Left ventricle myocardium inferior (tissue), 1 donor: ENCODE measurements around the gene NHS. TPM values are rescaled to one million over a fixed set of nuclear protein-coding genes. Genes with fewer than 3 reads are reported as not detected.

Experiments used
- DNase-seq: peaks from one replicate; pipeline ENCODE4 v3.0.0-alpha.2; 2020
- H3K27ac ChIP-seq: fragments of 200-600 bp; replicated peaks from 2 replicates; pipeline ENCODE4 v1.8.0; 2021
- H3K27me3 ChIP-seq: fragments of 200-600 bp; 2 replicates; pipeline ENCODE4 v1.8.0; 2021; ENCODE audit warnings: low read depth
- H3K36me3 ChIP-seq: fragments of 200-600 bp; 2 replicates; pipeline ENCODE4 v1.8.0; 2021
- H3K4me1 ChIP-seq: fragments of 200-600 bp; 2 replicates; pipeline ENCODE4 v1.8.0; 2021
- H3K4me3 ChIP-seq: fragments of 200-600 bp; 2 replicates; pipeline ENCODE4 v1.8.0; 2021; ENCODE audit warnings: mild to moderate bottlenecking, moderate library complexity
- H3K9me3 ChIP-seq: fragments of 200-600 bp; replicated peaks from 2 replicates; pipeline ENCODE4 v1.8.0; 2021
- CTCF ChIP-seq: fragments of 200-600 bp; IDR thresholded peaks from 2 replicates; pipeline ENCODE4 v1.8.0; 2021; ENCODE audit warnings: antibody characterized with exemption, mild to moderate bottlenecking, borderline replicate concordance
- intact Hi-C: fragments of 100-400 bp; cut with micrococcal nuclease; formaldehyde crosslinking; loops from one replicate; pipeline ENCODE4 v1.11.0; 2022
- total RNA-seq: library from RNA; stranded (reverse); fragmentation: NEBNext Ultra II Directional; extraction: Animal tissue kit (Norgen Biotek cat#: 25700); gene quantifications from one replicate; pipeline ENCODE4 v1.2.1, GENCODE V29; 2021
- donor health status: DM: no; HTN: yes; CAD: no; lungs with severe emphysema.

Gene NHS
- total RNA-seq, 1 donor from 2014 or later: 1.0 TPM

GRCh38 chrX:17629519-17629918, 254.5 kb downstream of the NHS start:
- Histone ChIP-seq H3K4me3 (no peak overlapping the region), H3K9me3 (no peaks in the 10 kb centered on the region), H3K27ac (no peak overlapping the region), H3K27me3 (no peaks in the 10 kb centered on the region), H3K36me3 (no peaks in the 10 kb centered on the region), H3K4me1 (peaks cover 6% of the 10 kb centered on the region)
- no peak for DNase-seq
- TF ChIP-seq CTCF: no peak
- intact Hi-C loops: no loop called here

GRCh38 chrX:17631647-17632046, 256.6 kb downstream of the NHS start:
- no peak overlapping the region for H3K27ac ChIP-seq
- TF ChIP-seq CTCF: no peak
- no peak for DNase-seq
- H3K9me3 ChIP-seq: no peaks in the 10 kb centered on the region
- H3K27me3 ChIP-seq: no peaks in the 10 kb centered on the region
- no peaks in the 10 kb centered on the region for H3K36me3 ChIP-seq
- intact Hi-C loops: no loop called here
- no peak overlapping the region for H3K4me3 ChIP-seq
- peaks cover 6% of the 10 kb centered on the region for H3K4me1 ChIP-seq

GRCh38 chrX:17632942-17633341, 257.9 kb downstream of the NHS start:
- no peaks in the 10 kb centered on the region for H3K27me3 ChIP-seq
- no peak overlapping the region for H3K4me3 ChIP-seq
- no peak for DNase-seq
- H3K9me3 ChIP-seq: no peaks in the 10 kb centered on the region
- no peak overlapping the region for H3K27ac ChIP-seq
- H3K4me1 ChIP-seq: peaks cover 6% of the 10 kb centered on the region
- TF ChIP-seq CTCF: no peak
- no peaks in the 10 kb centered on the region for H3K36me3 ChIP-seq
- intact Hi-C loops: no loop called here

GRCh38 chrX:17633546-17633945, 258.5 kb downstream of the NHS start:
- Histone ChIP-seq H3K27me3 (no peaks in the 10 kb centered on the region), H3K9me3 (no peaks in the 10 kb centered on the region), H3K27ac (no peak overlapping the region), H3K4me3 (no peak overlapping the region), H3K36me3 (no peaks in the 10 kb centered on the region), H3K4me1 (peaks cover 6% of the 10 kb centered on the region)
- TF ChIP-seq CTCF: no peak
- DNase-seq: no peak
- intact Hi-C loops: no loop called here

- Histone ChIP-seq H3K27me3 (no peaks in the 10 kb centered on the region), H3K9me3 (no peaks in the 10 kb centered on the region), H3K4me3 (no peak overlapping the region), H3K4me1 (no peaks in the 10 kb centered on the region), H3K36me3 (no peaks in the 10 kb centered on the region), H3K27ac (no peak overlapping the region)
- no peak for TF ChIP-seq CTCF
- intact Hi-C loops: no loop called here
- no peak for DNase-seq
Measured at GRCh38 chrX:17634542-17635207, 259.7 kb downstream of the NHS start.

GRCh38 chrX:17635231-17635630, 260.2 kb downstream of the NHS start:
- H3K4me1 ChIP-seq: no peaks in the 10 kb centered on the region

More at GRCh38 chrX:17635231-17635630, 260.2 kb downstream of the NHS start:
- no peak for TF ChIP-seq CTCF
- Histone ChIP-seq H3K27ac (no peak overlapping the region), H3K36me3 (no peaks in the 10 kb centered on the region), H3K4me3 (no peak overlapping the region), H3K9me3 (no peaks in the 10 kb centered on the region), H3K27me3 (no peaks in the 10 kb centered on the region)
- DNase-seq: no peak
- intact Hi-C loops: no loop called here
